PC-9 (cell line): ENCODE measurements around the gene CCDC180. TPM values are rescaled to one million over a fixed set of nuclear protein-coding genes. Genes with fewer than 3 reads are reported as not detected.

Experiments used
- BruUV-seq: library from RNA; stranded (reverse); fragments of 400-500 nt; replicated peaks from 2 replicates; lab custom pipeline; 2021; lab: Mats Ljungman, UMichigan
- CTCF ChIA-PET: fragments of 300-600 bp; sonication (Branson Sonifier 250); formaldehyde crosslinking; loops from one replicate; lab custom pipeline; 2022; ENCODE audit warnings: antibody characterized with exemption; lab: Charles Lee
- POLR2A ChIA-PET: fragments of 300-600 bp; sonication (Branson Sonifier 250); formaldehyde crosslinking; loops from one replicate; lab custom pipeline; 2022; ENCODE audit warnings: antibody characterized with exemption; ENCODE audit not compliant: unreplicated experiment; lab: Charles Lee
- DNase-seq, 2 experiments: peaks; one replicate each; pipeline versions ENCODE4 v3.0.0 to v3.0.0-alpha.2; 2015 to 2022; ENCODE audit warnings: mixed read lengths in 1 of 2
- H2AFZ ChIP-seq: fragments of 200-600 bp; sonication (generic); 2 replicates; pipeline ENCODE4 v1.8.1; 2017; ENCODE audit warnings: antibody characterized with exemption
- H3F3A ChIP-seq: fragments of 200-600 bp; sonication (generic); 2 replicates; pipeline ENCODE4 v1.8.1; 2017; ENCODE audit warnings: antibody characterized with exemption, mild to moderate bottlenecking, low read depth; ENCODE audit not compliant: insufficient read depth
- H3K27ac ChIP-seq: fragments of 200-600 bp; sonication (generic); 2 replicates; pipeline ENCODE4 v1.6.1; 2016; ENCODE audit warnings: mixed run types
- H3K27me3 ChIP-seq: fragments of 200-600 bp; sonication (generic); 2 replicates; pipeline ENCODE4 v1.6.1; 2016; ENCODE audit warnings: low read depth, mixed run types; ENCODE audit not compliant: insufficient read depth
- H3K36me3 ChIP-seq: fragments of 200-600 bp; sonication (generic); 2 replicates; pipeline ENCODE4 v1.6.1; 2016; ENCODE audit warnings: low read depth, mixed run types
- H3K4me1 ChIP-seq: fragments of 200-600 bp; sonication (generic); replicated peaks from 2 replicates; pipeline ENCODE4 v1.6.1; 2016; ENCODE audit warnings: mixed run types; ENCODE audit not compliant: insufficient read depth
- H3K4me2 ChIP-seq: fragments of 200-600 bp; sonication (generic); 2 replicates; pipeline ENCODE4 v1.6.1; 2017; ENCODE audit warnings: mixed run types
- H3K4me3 ChIP-seq: fragments of 200-600 bp; sonication (generic); 2 replicates; pipeline ENCODE4 v1.6.1; 2016; ENCODE audit warnings: mixed run types
- H3K79me2 ChIP-seq: fragments of 200-600 bp; sonication (generic); 2 replicates; pipeline ENCODE4 v1.6.1; 2017; ENCODE audit warnings: low read depth, mixed run types
- H3K9me2 ChIP-seq: fragments of 200-600 bp; sonication (generic); 2 replicates; pipeline ENCODE4 v1.8.1; 2017; ENCODE audit warnings: mild to moderate bottlenecking; ENCODE audit not compliant: insufficient read depth
- H3K9me3 ChIP-seq: fragments of 200-600 bp; sonication (generic); 2 replicates; pipeline ENCODE4 v1.8.1; 2016; ENCODE audit warnings: low read depth; ENCODE audit not compliant: insufficient read depth
- H4K20me1 ChIP-seq: fragments of 200-600 bp; sonication (generic); 2 replicates; pipeline ENCODE4 v1.8.1; 2017; ENCODE audit not compliant: insufficient read depth
- CTCF ChIP-seq: fragments of 200-600 bp; sonication (generic); conservative IDR thresholded peaks from 2 replicates; pipeline ENCODE4 v1.6.1; 2017; ENCODE audit warnings: mixed run types, antibody characterized with exemption, mild to moderate bottlenecking, moderate library complexity
- EZH2 ChIP-seq: fragments of 200-600 bp; sonication (generic); IDR thresholded peaks from 2 replicates; pipeline ENCODE4 v1.8.0; 2017; ENCODE audit warnings: antibody characterized with exemption, low read depth
- intact Hi-C: fragments of 100-400 bp; cut with micrococcal nuclease; formaldehyde crosslinking; loops from one replicate; pipeline ENCODE4 v1.10.0; 2022; ENCODE audit not compliant: unreplicated experiment
- total RNA-seq: library from RNA; stranded (reverse); gene quantifications from 2 replicates; pipeline ENCODE4 v1.2.3, GENCODE V29; 2021

The CCDC180 gene
- total RNA-seq, 1 experiment from 2014 or later = 2.3 TPM

DNA sequence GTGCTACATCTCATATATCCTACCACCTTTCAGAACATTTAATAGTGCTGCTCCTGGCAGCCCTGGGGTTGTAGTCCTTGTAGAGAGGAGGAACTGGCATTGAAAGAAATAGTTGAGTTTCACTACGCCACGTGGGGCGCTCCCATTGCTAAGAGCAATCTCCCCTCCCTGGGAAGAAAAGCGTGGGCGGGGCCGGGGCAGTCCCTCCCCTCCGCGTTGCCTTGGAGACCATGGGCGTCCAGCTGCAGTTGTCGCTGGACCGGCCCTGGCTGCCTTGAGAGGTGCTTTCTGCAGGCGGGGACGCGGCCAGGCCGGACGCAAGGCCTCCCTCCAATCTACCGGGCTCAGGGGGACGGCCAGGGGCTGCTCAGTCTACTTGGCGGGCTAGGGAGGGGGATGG is 368 bp upstream of the CCDC180 start:
- H3K9me2 ChIP-seq = no peaks in the 10 kb centered on the region
- H2AFZ ChIP-seq = no peak overlapping the region
- DNase-seq = peak; percentile 49 to 86
- no peaks in the 10 kb centered on the region for H3K9me3 ChIP-seq
- TF ChIP-seq CTCF (no peak), EZH2 (no peak)
- ChIA-PET CTCF (no interaction called here), POLR2A (no interaction called here)
- no peak overlapping the region for H3K4me3 ChIP-seq
- H3F3A ChIP-seq = no peaks in the 10 kb centered on the region
- H3K79me2 ChIP-seq = no peaks in the 10 kb centered on the region
- no peaks in the 10 kb centered on the region for H3K27me3 ChIP-seq
- H3K4me1 ChIP-seq = no peaks in the 10 kb centered on the region
- no peak overlapping the region for H3K27ac ChIP-seq
- no peaks in the 10 kb centered on the region for H3K36me3 ChIP-seq
- BruUV-seq = no TSS peak
- intact Hi-C loops = no loop called here
- H3K4me2 ChIP-seq = no peak overlapping the region
- no peaks in the 10 kb centered on the region for H4K20me1 ChIP-seq

DNA sequence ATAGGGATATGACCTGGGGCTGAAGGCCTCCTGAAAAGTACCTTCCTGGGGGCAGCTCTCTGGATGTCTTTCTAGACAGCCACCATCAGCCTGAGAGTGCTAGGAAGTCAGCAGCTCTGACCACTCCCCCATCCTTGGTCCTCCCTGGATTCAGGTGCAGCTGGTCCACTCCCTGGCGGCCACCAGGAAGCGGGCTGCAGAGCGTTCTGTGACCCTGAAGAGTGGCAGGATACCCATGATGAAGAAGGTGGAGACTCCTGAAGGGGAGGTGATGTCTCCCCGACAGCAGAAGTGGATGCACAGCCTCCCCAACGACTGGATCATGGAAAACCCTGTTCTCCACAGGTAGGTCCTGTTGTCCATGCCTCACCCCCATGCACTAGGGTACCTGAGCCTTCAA is 1.8 kb downstream of the CCDC180 start:
- CTCF ChIA-PET = no interaction called here
- H3K4me2 ChIP-seq = no peak overlapping the region
- TF ChIP-seq CTCF = no peak
- no peak for TF ChIP-seq EZH2
- no peaks in the 10 kb centered on the region for H4K20me1 ChIP-seq
- H2AFZ ChIP-seq = no peak overlapping the region
- DNase-seq = no peak
- H3K9me3 ChIP-seq = no peaks in the 10 kb centered on the region
- no peak overlapping the region for H3K27ac ChIP-seq
- H3K4me3 ChIP-seq = no peak overlapping the region
- no peaks in the 10 kb centered on the region for H3K9me2 ChIP-seq
- intact Hi-C loops = no loop called here
- no peaks in the 10 kb centered on the region for H3K79me2 ChIP-seq
- no peaks in the 10 kb centered on the region for H3K27me3 ChIP-seq
- H3K4me1 ChIP-seq = no peaks in the 10 kb centered on the region
- POLR2A ChIA-PET = no interaction called here
- BruUV-seq = no TSS peak
- no peaks in the 10 kb centered on the region for H3K36me3 ChIP-seq
- no peaks in the 10 kb centered on the region for H3F3A ChIP-seq

- no TSS peak for BruUV-seq
- no peaks in the 10 kb centered on the region for H3K4me1 ChIP-seq
- CTCF ChIA-PET = no interaction called here
- no peaks in the 10 kb centered on the region for H4K20me1 ChIP-seq
- no peaks in the 10 kb centered on the region for H3K9me2 ChIP-seq
- H3K9me3 ChIP-seq = no peaks in the 10 kb centered on the region
- H3K36me3 ChIP-seq = no peaks in the 10 kb centered on the region
- no peaks in the 10 kb centered on the region for H3F3A ChIP-seq
- no peaks in the 10 kb centered on the region for H3K27me3 ChIP-seq
- TF ChIP-seq EZH2 (no peak), CTCF (no peak)
- intact Hi-C loops = no loop called here
- H3K79me2 ChIP-seq = no peaks in the 10 kb centered on the region
- DNase-seq = no peak
- H3K4me3 ChIP-seq = no peak overlapping the region
- POLR2A ChIA-PET = no interaction called here
- no peak overlapping the region for H3K4me2 ChIP-seq
- H2AFZ ChIP-seq = no peak overlapping the region
- no peak overlapping the region for H3K27ac ChIP-seq
These were observed 2.6 kb downstream of the CCDC180 start for GRCh38 chr9:97310023-97310422.
